Measurements from ENCODE around the gene BACH1.
A peak's percentile ranks its signal among the peaks of the same experiment; 100 is the strongest.
"Not testable (repeated sequence)": the region's sequence is repeated elsewhere in the genome, so short reads cannot be mapped to it uniquely, and the experiment has no call there.

Gene BACH1

GRCh38 chr21:29298348-29299045, at the start of gene BACH1:
Gene BACH1, plus strand, starts transcription at chr21:29298922. Its CDS starts 22,359 bp downstream, at chr21:29321281.
- DNase-seq, result peak; percentile 21 to 94

GRCh38 chr21:29249289-29249688, 49.4 kb upstream of the BACH1 start:
- not testable (repeated sequence) for DNase-seq

GRCh38 chr21:29250636-29251035, 48.1 kb upstream of the BACH1 start:
- no peak for DNase-seq

DNA sequence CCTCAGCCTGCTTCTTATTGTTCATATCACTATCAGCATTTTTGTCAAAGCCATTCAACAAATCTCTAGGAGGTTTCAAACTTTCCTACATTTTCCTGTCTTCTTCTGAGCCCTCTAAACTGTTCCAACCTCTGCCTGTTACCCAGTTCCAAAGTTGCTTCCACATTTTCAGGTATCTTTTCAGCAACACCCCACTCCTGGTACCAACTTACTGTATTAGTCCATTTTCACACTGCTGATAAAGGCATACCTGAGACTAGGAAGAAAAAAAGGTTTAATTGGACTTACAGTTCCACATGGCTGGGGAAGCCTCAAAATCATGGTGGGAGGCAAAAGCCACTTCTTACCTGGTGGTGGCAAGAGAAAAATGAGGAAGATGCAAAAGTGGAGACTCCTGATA, 44.9 kb upstream of the BACH1 start:
- DNase-seq, result not testable (repeated sequence)

DNA sequence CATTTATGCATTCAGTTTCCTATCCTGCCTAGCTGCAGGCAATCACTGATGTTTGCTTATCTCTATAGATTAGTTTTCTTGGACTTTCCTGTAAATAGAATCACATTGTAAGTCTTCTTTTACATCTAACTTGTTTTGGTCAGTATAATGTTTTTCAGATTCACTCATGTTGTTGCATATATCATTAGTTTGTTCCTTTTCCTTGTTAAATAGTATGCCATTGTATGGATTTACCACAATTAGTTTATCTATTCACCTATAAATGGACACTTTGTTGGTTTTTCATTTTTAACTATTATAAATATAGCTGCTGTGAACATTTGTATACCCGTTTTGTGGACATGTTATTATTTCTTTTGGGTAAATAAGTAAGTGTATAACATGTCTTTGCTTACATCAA, 44.2 kb upstream of the BACH1 start:
- DNase-seq, result no peak

DNA sequence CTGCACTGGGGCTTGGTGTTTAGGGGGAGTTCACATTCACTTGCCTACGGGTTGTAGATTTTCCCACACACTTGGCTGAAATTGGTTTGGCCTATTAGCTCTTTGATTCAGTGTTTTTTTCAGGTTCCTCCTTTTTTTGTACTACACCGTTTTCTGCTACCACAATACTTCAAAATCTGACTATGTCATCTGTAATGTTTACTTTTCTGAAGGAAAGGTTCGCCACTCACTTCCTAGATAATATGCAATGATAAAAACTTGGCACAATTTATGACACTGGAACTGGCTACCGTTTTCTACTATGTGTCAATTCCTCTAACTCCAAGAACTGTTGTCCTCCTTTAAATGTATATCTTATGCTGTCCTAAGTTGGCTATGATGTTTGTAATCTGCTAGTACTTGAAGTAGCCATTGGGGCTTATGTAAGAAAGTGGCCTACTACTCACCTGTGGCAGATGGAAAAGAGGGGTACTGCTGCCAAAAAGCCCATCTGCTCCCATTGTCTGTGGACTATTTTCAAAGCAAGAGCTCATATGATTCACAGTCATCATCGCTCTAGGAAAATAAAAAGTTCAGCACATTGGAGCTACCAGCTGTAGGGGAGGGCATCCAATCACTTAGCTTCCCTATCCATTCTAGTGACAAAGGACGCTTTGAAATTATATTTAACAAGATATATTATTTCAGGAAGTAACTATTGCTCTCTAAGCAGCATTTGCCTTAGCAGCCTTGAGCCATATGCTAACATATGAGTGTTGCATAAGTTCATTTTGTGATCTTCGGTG, 42.4 kb upstream of the BACH1 start:
- no peak for DNase-seq

- no peak for DNase-seq
These were observed 41.0 kb upstream of the BACH1 start for GRCh38 chr21:29257701-29258100.

GRCh38 chr21:29258626-29259338, 39.9 kb upstream of the BACH1 start:
- no peak for DNase-seq

DNA sequence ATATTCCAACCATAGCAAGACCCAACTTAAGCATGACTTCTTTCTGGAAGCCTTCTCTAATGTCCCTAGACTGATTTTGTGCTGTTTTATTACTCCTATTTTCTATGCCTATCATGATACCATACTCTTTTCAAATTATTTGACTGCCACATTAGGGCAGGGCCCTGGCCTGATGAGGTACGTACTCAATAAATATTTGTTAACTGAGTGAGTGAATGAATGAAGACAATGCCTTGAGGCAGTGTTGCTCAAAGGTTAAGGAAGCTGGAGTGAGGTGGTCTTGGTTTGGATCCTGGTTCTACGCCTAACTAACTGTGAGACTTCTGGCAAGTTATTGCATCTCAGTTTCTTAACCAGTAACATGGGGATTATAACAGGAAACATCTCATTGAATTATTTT, 38.3 kb upstream of the BACH1 start:
- no peak for DNase-seq

GRCh38 chr21:29261555-29262540, 36.9 kb upstream of the BACH1 start:
- no peak for DNase-seq

- no peak for DNase-seq
These were observed 34.0 kb upstream of the BACH1 start for GRCh38 chr21:29264721-29265120.

- no peak for DNase-seq
These were observed 32.8 kb upstream of the BACH1 start for GRCh38 chr21:29265690-29266479.

GRCh38 chr21:29267666-29268065, 31.1 kb upstream of the BACH1 start:
- DNase-seq, result no peak

DNA sequence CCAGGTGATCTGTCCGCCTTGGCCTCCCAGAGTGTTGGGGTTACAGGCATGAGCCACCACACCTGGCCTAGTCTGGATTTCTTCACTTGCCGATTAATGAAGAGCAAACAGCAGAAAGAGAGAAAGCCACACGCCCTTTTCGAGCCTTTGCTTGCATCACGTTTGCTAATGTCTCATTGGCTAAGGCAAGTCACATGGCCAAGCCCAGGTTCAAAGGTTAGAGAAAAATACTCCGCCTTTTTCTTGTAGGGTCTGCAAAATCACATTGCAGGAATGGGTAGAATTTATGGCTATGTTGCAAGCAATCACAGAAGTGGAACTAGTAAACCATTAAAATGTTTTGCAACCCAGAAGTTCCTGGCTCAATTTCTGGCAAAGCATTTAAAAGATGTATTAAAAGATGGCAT, 26.8 kb upstream of the BACH1 start:
- no peak for DNase-seq

- DNase-seq, result no peak
These were observed 21.3 kb upstream of the BACH1 start for GRCh38 chr21:29277442-29277841.

DNA sequence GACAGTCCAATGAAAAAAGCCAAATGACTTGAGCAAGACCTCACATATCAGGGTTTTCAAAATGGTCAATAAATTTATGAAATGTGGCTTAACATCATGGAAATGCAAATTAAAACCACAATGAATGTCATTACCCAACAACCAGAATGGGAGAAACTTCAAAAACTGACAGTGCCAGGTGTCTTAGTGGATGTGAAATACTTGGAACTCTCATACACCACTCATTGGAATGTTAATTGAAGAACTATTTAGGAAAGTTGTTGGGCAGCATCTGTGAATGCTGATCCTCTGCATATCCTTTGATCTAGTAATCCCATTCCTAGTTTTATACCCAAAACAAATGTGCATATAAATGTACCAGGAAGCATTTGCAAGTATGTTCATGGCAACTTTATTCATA, 19.2 kb upstream of the BACH1 start:
- no peak for DNase-seq

DNA sequence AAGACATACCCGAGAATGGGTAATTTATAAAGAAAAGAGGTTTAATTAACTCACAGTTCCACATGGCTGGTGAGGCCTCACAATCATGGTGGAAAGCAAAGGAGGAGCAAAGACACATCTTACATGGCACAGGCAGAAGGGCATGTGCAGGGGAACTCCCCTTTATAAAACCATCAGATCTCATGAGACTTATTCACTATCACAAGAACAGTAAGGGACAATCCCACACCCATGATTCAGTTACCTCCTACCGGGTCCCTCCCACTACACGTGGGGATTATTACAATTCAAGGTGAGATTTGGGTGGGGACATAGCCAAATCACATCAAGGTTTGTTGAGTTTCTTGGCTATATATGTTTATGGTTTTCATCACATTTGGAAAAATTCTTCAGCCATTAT, 16.9 kb upstream of the BACH1 start:
- DNase-seq, result not testable (repeated sequence)

DNA sequence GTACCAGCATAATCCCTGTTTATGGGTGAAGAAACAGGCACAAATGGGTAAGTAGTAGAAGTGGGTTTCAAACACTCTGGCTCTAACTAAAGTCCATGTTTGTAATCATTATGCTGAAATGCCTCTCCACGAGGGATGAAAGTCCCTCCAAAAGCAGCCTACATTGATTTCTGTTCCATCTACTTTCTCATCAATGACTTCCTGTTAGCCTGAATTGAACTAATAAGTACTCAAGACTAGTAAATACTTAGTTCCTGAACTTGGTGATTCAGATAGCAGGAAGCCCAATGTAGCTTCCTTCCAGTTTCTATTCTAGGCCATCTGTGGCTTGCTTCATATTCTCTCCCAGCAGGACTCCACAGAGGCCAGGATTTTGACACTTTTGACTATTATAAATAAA, 11.3 kb upstream of the BACH1 start:
- no peak for DNase-seq

DNA sequence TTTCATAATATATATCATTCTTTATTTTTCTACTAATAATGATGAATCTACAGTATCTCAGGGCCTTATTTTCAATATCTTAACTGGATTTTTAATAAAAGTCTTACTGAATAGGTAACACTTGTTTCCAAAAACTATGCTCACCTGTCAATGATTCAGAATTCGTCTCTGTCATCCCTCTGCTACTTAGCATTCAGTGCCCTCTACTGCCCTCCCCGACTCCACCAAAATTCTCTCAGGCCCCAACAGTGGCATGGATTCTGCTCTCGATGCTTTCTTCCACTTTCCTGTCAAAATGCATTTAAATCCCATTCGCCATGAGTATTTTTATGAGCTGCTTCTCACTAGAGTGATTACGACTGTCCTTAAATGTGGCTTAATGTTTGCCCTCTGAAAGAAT, 10.5 kb upstream of the BACH1 start:
- no peak for DNase-seq

DNA sequence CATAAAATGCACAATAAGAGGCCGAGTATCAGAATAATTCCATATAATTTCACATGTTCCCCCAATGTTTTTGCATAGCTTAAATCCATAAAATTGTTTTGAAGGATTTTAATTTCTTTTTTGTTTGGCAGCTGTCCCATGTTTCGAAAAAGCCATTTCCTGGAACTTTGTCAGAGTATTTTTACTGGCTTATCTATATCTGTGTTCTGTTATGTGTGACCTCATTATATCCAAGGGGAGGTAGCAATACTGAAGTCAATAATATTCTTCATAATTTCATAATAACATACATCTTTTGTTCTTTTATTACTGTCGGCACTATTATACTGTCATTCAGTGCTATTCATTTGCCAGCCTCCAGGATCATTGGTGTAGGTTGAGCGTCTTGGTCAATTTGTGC, 9.4 kb upstream of the BACH1 start:
- no peak for DNase-seq

GRCh38 chr21:29290240-29290639, 8.5 kb upstream of the BACH1 start:
- DNase-seq, result no peak

DNA sequence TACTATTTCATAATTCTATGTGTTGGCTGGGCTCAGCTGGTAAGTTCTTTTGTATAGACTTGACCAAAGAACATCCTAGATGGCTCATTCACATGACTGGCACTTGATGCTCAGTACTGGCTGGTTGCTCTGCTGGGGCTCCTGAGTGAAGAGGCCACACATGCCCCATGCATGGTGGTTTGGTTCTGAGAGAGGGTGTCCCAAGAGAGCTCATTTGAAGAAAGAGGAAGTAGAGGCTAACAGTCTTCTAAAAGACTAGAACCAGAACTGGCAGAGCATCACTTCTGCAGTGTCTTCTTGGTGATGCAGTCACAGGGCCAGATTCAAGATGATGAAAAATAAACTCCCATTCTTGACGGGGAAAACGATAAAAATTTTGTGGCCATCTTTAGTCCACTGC, 5.2 kb upstream of the BACH1 start:
- no peak for DNase-seq

All from NCI-H526 (cell line).